ENCODE results near the gene AP5S1.

- TF ChIP-seq CTCF (conservative IDR thresholded peaks at IDR 0.05; ENCODE audit: low read depth, low read length) (no peak), EZH2 (IDR thresholded peaks at IDR 0.05; ENCODE audit: borderline replicate concordance, low read depth, low read length, poor library complexity, severe bottlenecking) (no peak)
These were observed 20.0 kb upstream of the AP5S1 start for GRCh38 chr20:3800256-3800877.

Measured in A673 (cell line).